HG03045 (cell line): ENCODE measurements around the gene GABARAP.

Source experiments
- ATAC-seq: cut with Tn5 transposase; IDR thresholded peaks from one replicate; pipeline ENCODE4 v1.9.1; 2021; ENCODE audit warnings: mild to moderate bottlenecking, moderate library complexity; ENCODE audit not compliant: unreplicated experiment

GABARAP gene

DNA sequence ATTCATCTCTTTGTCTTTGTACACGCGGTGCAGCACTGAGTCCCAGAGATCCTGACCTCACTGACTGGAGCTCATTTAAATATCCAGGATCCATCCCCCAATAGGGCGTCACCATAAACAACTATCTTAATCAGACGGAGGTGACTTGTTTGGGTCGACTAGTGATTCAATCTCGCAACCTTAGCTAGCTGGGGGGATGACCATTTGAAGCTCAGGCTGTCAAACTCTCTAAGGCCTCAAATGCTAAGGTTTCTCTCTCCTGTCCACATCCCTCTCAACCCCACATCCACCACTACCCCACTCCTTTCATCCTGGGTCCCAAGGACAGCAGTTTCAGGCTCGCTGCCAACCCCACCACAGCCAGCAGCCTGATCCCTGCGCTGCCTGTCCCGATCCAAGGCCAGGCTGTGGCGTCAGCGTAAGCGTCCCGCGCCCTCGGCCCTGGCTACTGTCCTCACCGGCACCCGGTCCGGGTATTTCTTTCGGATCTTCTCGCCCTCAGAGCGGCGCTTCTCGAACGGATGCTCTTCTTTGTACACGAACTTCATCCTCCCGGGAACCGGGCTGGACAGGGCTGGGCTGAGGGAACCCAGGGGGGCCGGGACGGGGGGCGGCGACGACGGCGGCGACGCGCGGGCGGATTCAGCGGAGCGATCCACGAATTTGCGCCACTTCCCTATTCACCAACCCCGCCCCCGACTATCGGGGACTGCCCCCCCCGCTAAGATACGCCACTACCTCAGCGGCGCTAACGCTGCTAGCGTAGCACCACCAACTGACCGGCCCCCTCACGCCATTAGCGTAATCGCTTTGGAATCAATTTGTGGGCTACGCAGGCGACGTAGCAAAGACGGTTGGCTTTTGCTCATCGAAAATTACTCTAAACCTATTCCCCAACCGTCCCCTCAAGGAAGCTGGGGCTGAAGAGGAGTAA, at the start of gene GABARAP:
TSS of gene GABARAP (minus strand) at position 667 of the 934 bp plus-strand sequence. CDS start at position 548, 119 bp downstream.
- peak; percentile 34 for ATAC-seq

DNA sequence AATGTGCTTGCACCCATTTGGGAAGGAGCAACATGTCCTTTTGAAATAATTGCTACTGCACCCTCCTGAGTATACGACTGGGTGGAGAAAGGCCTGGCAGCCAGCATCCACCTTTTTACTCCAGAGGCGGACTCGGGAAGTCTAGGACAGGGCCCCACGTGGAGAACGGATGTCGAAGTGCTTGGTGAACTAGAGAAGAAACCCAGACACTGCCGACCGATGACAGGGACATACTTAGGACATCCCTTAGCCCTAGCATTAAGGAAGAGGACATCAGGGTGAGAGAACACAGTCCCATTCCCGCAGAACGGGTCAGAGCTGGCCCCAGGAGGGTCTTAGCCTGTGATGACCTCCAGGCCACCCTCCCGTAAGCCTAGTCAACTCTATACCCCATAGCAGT, 48.4 kb upstream of the GABARAP start:
- ATAC-seq = no peak

DNA sequence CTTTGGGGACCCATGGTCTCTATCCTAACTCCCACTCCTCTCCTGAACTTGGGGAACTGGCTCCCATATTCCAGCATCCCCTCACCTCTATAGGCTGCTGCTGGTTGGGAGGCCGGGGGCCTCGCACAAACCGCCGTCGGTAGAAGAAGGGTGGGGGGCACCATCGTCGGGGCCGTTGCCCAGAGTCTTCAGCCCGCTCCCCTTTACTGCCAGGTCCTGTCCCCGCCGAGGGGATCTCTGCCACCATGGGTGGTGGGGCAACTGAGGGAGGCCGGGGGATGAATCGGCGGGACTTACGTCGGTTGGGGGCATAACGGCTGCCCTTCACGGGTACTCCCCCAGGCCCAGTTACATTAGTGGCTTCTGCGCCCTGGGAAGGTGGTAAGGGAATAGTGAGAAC, 47.9 kb upstream of the GABARAP start:
- ATAC-seq = no peak

DNA sequence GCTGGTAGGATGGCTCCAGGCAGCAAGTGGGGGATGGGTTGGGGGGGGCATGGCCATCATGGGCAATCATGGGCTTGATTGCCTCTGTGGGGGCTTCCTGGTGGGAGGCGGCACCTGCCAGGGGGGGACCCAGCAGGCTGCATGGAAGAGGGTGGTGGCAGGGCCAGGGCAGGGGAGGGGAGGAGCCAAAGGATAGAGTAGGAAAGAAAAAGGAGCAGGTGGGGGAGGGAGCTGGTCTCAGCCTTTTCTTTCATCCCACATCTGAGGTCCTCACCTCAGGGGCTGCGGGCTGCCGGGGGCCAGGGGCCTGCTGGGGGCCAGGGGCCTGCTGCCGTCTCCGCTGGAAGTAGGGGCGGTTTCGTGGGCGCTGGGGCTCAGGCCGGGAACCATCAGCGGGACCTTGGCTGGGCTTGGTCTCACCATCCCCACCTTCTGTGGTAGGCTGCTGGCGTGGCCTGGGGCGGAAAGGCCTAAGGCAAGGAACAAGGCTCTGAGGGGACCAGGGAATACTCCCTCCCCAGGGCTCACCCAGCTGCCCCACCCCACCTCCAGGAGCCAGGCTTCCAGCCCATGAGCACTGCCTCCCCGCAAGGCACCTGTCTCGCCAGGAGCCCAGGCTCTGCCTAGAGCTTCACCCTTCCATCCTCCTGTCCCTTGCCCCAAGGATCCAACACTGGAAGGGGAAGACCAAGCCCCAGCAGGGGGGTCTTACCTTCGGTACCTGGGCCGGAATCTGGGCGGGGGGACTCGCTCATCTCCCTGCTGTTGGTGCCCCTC, 47.2 kb upstream of the GABARAP start:
- ATAC-seq = no peak

DNA sequence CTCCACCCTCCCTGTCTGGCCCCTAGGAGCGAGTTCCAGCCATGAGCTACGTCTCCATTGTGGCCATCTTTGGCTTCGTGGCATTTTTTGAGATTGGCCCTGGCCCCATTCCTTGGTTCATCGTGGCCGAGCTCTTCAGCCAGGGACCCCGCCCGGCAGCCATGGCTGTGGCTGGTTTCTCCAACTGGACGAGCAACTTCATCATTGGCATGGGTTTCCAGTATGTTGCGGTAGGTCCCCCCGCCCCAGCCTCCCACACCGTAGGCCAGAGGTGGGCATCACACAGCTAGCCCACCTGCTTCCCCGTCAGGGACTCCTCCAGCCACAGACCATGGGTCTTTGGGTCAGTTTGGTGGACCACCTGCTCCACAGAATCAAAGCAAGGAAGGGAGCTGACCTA, 43.4 kb upstream of the GABARAP start:
- no peak for ATAC-seq

DNA sequence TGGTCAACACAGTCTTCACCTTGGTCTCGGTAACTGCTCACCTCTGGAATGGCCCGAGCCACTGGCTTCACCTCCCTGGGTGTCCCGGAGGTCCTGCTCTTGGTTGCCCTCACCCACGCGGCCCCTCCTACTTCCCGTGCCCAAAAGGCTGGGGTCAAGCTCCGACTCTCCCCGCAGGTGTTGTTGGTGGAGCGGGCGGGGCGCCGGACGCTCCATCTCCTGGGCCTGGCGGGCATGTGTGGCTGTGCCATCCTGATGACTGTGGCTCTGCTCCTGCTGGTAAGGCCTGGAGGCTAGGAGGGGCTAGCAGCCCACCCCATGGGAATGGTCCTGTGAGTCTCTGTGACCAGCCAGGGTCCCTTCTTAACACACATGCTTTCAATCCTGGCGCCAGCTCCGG, 42.7 kb upstream of the GABARAP start:
- ATAC-seq = no peak

DNA sequence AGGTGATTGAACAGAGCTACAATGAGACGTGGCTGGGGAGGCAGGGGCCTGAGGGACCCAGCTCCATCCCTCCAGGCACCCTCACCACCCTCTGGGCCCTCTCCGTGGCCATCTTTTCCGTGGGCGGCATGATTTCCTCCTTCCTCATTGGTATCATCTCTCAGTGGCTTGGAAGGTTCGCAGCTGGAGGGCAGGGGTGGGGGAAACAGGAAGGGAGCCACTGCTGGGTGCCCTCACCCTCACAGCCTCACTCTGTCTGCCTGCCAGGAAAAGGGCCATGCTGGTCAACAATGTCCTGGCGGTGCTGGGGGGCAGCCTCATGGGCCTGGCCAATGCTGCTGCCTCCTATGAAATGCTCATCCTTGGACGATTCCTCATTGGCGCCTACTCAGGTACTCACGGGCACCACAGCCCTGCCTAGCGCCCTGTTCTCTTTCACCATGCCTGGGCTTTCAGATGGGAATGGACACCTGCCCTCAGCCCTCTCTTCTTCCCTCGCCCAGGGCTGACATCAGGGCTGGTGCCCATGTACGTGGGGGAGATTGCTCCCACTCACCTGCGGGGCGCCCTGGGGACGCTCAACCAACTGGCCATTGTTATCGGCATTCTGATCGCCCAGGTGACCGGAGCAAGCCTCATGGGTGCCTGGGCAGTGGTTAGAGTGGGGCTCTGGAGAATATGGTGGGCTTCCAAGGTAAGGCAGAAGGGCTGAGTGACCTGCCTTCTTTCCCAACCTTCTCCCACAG, 41.4 kb upstream of the GABARAP start:
- no peak for ATAC-seq

DNA sequence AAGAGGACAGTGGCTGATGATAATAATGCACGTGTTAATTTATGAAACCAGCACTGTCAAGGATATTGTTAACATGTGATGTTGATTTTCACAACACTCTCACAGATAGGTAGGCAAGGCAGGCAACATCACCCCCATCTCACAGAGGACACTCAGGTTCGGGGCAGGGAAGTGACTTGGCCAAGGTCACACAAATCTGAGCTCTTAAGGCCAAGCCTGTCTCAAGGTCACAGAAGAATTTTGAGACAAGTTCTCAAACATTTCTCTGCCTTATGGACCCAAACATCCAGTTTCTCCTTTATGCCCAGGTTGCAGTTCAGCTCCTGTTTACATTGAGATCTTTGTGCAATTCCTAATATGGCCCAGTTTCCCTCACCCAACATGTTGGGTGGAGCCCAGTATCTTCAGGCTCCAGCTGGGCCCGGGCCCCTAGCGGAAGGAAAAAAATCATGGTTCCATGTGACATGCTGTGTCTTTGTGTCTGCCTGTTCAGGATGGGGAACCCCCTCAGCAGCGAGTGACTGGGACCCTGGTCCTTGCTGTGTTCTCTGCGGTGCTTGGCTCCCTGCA, 40.6 kb upstream of the GABARAP start:
- no peak for ATAC-seq

DNA sequence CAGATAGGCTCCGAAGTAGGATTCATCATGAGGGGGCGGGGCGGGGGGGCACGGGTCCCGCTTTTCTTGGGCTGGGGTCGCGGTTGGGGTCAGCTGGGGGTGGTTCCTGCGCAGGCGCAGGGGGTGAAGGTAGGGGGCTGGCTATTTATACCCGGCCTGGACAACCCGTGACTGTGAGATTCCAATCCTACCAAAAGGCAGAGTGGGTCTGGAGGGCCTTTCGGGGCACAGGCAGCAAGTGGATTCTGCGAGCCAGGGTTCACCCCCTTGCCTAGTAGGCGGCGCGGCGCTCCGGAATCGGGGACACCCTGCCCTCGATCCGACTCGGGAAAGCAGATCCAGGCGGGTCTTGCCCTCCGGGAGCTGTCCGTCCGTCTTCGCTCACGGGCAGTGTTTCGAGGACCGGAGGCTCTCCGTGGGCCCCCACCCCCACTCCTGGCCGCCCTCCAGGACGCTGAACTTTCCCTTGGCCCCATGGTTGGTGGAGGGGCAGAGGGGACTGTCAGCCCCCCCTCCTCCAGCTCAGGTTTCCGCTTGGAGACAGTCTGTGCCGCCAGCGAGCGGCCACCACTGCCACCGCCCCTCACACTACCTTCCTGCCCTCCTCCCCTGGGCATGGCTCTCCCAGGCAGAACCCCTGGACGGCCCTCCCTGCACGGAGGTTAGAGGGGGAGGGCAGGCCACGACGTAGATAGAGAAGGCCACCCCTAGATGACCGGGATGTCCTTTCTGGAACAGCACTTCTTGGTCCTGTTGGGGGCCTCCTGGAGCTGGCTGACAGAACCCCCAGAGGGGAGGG, 39.9 kb upstream of the GABARAP start:
- no peak for ATAC-seq

DNA sequence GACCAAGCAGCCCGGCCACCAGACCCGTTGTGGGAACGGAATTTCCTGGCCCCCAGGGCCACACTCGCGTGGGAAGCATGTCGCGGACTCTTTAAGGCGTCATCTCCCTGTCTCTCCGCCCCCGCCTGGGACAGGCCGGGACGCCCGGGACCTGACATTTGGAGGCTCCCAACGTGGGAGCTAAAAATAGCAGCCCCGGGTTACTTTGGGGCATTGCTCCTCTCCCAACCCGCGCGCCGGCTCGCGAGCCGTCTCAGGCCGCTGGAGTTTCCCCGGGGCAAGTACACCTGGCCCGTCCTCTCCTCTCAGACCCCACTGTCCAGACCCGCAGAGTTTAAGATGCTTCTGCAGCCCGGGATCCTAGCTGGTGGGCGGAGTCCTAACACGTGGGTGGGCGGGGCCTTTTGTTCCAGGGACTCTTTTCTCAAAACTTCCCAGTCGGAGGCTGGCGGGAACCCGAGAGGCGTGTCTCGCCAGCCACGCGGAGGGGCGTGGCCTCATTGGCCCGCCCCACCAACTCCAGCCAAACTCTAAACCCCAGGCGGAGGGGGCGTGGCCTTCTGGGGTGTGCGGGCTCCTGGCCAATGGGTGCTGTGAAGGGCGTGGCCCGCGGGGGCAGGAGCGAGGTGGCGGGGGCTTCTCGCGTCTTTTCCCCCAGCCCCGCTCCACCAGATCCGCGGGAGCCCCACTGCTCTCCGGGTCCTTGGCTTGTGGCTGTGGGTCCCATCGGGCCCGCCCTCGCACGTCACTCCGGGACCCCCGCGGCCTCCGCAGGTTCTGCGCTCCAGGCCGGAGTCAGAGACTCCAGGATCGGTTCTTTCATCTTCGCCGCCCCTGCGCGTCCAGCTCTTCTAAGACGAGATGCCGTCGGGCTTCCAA, 39.1 kb upstream of the GABARAP start, which contains the start of gene SLC2A4:
TSS of gene SLC2A4 (plus strand) at position 645 of the 879 bp plus-strand sequence. CDS start at position 862, 217 bp downstream.
- peak; percentile 44 for ATAC-seq

DNA sequence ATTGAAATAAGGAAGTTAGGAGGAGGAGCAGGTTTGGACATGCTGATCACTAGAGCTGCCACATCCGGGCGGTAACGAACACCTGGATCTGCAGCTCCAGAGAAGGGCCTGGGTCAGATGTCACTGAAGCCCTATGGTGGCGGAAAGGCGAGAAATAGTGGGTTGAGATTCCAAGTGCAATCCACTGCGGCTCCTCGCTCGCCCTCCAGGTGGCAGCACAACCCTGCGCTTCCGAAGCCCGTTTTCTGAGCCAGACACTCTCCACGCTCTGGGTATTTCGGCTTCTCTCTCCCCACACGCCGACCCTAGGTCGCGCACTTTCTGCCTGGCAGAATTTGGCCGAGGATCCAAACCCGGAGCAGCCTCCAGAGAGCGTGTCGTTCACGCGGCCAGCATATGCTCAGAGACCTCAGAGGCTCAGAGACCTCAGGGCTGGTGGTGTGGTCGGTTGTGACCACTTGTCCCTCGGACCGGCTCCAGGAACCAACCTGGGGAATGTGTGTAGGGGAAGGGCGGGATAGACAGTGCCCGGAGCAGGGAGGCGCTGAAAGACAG, 38.3 kb upstream of the GABARAP start:
- peak; percentile 56 for ATAC-seq

DNA sequence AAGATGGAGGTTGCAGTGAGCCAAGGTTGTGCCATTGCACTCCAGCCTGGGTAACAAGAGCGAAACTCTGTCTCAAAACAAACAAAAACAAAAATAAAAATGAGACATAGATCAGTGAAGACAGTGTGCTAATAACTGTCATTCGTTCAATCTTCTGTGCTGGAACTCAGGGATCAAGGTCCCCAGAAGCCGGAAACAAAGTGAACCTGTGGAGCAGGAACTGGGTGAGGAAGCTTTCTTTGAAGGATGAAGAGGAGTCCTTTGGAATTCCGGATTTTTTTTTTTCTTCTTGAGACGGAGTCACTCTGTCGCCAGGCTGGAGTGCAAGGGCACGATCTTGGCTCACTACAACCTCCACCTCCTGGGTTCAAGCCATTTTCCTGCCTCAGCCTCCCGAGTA, 37.2 kb upstream of the GABARAP start:
- ATAC-seq = no peak

DNA sequence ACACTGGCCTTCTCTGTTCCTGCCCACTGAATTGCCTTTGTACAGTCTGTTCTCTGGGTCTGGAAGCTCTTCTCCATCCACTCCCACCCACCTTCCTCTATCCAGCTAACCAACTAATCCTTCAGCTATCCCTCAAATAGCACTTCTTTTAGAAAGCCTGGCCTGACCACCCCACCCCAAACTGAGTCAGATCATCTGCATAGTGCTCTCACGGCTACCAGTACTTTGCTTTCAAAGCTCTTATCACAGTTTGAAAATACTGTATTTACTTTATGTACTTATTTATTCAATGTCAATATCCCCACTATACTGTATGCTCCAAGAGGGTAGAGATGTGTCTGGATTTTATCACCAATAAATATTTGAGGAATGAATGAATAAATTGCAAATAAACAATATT, 24.5 kb upstream of the GABARAP start:
- no peak for ATAC-seq

DNA sequence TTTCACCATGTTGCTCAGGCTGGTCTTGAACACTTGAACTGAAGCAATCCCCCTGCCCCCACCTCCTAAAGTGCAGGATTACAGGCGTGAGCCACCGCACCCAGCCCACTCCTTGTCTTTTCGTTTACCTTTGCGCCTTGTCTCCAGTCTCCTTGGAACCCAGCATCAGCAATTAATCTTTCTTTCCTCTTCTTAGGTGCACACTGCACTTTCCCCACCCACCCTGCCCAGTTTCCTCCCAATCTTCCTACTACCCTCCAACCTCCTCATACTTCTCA, 21.5 kb upstream of the GABARAP start:
- no peak for ATAC-seq

DNA sequence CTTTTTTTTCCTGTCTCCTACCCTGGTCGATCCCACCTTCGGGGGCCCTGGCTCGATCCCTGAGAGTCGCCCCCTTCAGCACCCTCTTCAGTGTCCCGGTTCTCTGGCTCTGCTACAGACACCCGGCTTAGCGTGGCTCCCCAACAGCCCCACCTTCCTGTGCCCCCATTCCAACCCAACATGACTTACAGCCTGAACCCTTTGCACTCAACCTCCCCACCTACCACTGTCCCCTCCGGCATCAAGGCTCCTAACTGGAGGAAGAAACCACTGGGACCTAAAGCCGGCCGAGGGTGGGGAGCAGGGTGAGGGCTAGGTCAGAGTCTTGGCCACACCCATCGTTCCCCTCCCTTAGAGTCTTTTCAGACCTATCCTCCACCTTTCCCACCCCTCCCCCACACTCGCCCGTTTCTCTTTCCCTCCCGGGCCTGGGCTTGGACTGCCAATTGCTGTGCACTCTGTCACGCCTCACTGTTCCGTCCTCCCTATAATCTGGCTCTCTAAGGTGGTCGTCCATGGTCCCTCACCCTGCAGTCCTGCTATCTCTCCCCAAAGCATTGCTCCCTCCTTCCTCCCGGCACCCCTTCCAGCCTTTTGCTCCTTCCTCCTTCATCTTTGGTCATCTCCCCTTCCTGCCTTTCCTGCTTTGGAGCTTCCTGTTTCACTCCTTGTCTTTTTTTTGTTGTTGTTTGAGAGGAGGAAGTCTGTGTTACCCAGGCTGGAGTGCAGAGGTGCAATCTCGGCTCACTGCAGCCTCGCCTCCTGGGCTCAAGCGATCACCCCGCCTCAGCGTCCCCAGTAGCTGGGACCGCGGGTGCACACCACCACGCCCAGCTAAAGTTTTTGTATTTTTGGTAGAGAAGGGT, 20.9 kb upstream of the GABARAP start:
- no peak for ATAC-seq

DNA sequence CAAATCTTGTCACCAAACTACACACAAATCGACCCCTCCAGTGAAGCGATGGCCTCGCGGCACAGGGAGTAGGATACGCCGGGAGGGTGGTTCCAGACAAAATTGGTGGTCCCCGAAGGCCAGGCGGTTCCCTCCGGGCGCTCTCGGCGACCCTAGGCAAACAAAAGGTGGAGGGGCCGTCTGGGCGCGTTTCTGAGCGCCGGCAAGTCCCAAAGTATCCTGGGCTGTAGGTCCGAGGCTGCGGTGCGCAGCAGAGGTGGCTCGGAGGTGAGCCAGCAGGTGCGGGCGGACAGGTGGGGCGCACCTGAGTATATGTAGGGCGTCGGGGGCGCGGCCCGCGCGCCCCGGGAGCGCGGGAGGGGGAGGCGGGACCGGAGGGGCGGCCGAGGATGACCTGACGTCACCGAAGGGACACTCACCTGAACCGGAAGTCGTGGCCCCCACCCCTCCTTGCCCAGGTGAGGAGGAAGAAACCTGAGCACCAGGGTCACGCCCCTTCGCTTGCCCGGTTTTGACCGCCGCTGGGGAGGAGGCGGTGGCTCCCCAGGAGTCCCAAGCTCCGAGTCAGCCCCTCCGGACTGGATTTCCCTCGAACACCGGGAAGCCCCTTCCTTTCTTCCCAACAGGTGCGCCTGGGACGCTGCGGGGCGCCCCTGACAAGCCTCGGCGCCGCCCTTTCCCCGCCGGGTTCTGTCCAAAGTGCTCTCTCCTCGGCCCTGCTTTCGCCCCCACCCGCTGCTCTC, 20.1 kb upstream of the GABARAP start, which contains the start of gene CLDN7:
TSS of gene CLDN7 (minus strand) at position 287 of the 743 bp plus-strand sequence. CDS start 435 bp downstream, outside the sequence.
- ATAC-seq = no peak
